SK-N-SH (cell line): ENCODE measurements around the gene EVC2. TPM values are rescaled to one million over a fixed set of nuclear protein-coding genes. Genes with fewer than 3 reads are reported as not detected.

ENCODE experiments used
- CTCF ChIA-PET: fragments of 300-600, 350-600 bp; formaldehyde crosslinking; extraction: SDS; loops from one replicate; lab custom pipeline; 2021; lab: Yijun Ruan, JAX
- POLR2A ChIA-PET: fragments of 350-600 bp; sonication (Branson Sonifier 250); formaldehyde crosslinking; extraction: SDS; loops from one replicate; lab custom pipeline; 2020; ENCODE audit warnings: antibody characterized with exemption, inconsistent platforms; lab: Yijun Ruan, JAX
- DNase-seq: peaks from one replicate; pipeline ENCODE4 v3.0.0; 2012
- H2AFZ ChIP-seq: fragments of 200-600 bp; sonication (generic); 2 replicates; pipeline ENCODE4 v1.8.1; 2016; ENCODE audit warnings: antibody characterized with exemption, mild to moderate bottlenecking, low read depth
- H3F3A ChIP-seq: fragments of 200-600 bp; sonication (generic); replicated peaks from 2 replicates; pipeline ENCODE3; 2016; ENCODE audit warnings: antibody characterized with exemption, mild to moderate bottlenecking; ENCODE audit not compliant: insufficient read depth
- H3K27ac ChIP-seq, 2 experiments: fragments of 200-500 bp in 1 of 2; fragments of 200-600 bp in 1 of 2; sonication (Bioruptor generic) in 1 of 2; sonication (generic), shearing (Covaris generic) in 1 of 2; 2 replicates each; pipeline versions ENCODE4 v1.5.1 to v1.6.1; 2014 to 2016; ENCODE audit warnings: low read depth in 2 of 2, inconsistent platforms in 1 of 2, low read length in 1 of 2, mild to moderate bottlenecking in 1 of 2, mixed read lengths in 1 of 2
- H3K27me3 ChIP-seq: fragments of 200-600 bp; sonication (generic), shearing (Covaris generic); 2 replicates; pipeline ENCODE4 v1.6.1; 2016; ENCODE audit warnings: mixed run types; ENCODE audit not compliant: insufficient read depth
- H3K36me3 ChIP-seq, 2 experiments: fragments of 200-500 bp in 1 of 2; fragments of 200-600 bp in 1 of 2; sonication (Bioruptor generic) in 1 of 2; sonication (generic) in 1 of 2; replicated peaks in 1 of 2; 2 replicates each; pipeline versions ENCODE3 to v1.5.1; 2014 to 2016; ENCODE audit warnings: low read length in 1 of 2, mild to moderate bottlenecking in 1 of 2; ENCODE audit not compliant: insufficient read depth in 2 of 2, control insufficient read depth in 1 of 2
- H3K4me1 ChIP-seq, 2 experiments: fragments of 200-500 bp in 1 of 2; fragments of 200-600 bp in 1 of 2; sonication (Bioruptor generic) in 1 of 2; sonication (generic), shearing (Covaris generic) in 1 of 2; 2 replicates each; pipeline versions ENCODE4 v1.5.1 to v1.6.1; 2014 to 2016; ENCODE audit warnings: low read depth in 1 of 2, low read length in 1 of 2, mixed run types in 1 of 2; ENCODE audit not compliant: insufficient read depth in 2 of 2, control insufficient read depth in 1 of 2
- H3K4me2 ChIP-seq: fragments of 200-600 bp; sonication (generic), shearing (Covaris generic); 2 replicates; pipeline ENCODE4 v1.6.1; 2017; ENCODE audit warnings: mixed run types
- H3K4me3 ChIP-seq, 2 experiments: fragments of 200-500 bp in 1 of 2; fragments of 200-600 bp in 1 of 2; sonication (Bioruptor generic) in 1 of 2; sonication (generic), shearing (Covaris generic) in 1 of 2; 2 replicates each; pipeline versions ENCODE4 v1.5.1 to v1.8.1; 2014 to 2016; ENCODE audit warnings: low read depth in 2 of 2, inconsistent platforms in 1 of 2, low read length in 1 of 2, mild to moderate bottlenecking in 1 of 2, mixed read lengths in 1 of 2, moderate library complexity in 1 of 2
- H3K79me2 ChIP-seq: fragments of 200-600 bp; sonication (generic); 2 replicates; pipeline ENCODE4 v1.8.1; 2017; ENCODE audit warnings: mild to moderate bottlenecking; ENCODE audit not compliant: insufficient read depth
- H3K9ac ChIP-seq: fragments of 200-600 bp; sonication (generic); 2 replicates; pipeline ENCODE4 v1.6.1; 2017; ENCODE audit warnings: mixed run types
- H3K9me2 ChIP-seq: fragments of 200-600 bp; sonication (generic); 2 replicates; pipeline ENCODE4 v1.6.1; 2017; ENCODE audit warnings: mixed run types
- H3K9me3 ChIP-seq: fragments of 200-600 bp; sonication (generic); 2 replicates; pipeline ENCODE4 v1.6.1; 2017; ENCODE audit warnings: mixed run types, mild to moderate bottlenecking, moderate library complexity
- H4K20me1 ChIP-seq: fragments of 200-600 bp; sonication (generic); 2 replicates; pipeline ENCODE4 v1.6.1; 2017; ENCODE audit warnings: mild to moderate bottlenecking, mixed run types; ENCODE audit not compliant: insufficient read depth
- EZH2phosphoT487 ChIP-seq: fragments of 200-600 bp; sonication (generic); IDR thresholded peaks from 2 replicates; pipeline ENCODE4 v1.6.1; 2017; ENCODE audit warnings: low read depth, mixed run types, mild to moderate bottlenecking, antibody characterized with exemption, moderate library complexity, borderline replicate concordance
- FOSL2 ChIP-seq: IDR thresholded peaks from 2 replicates; pipeline ENCODE4 v1.4.0; 2012; ENCODE audit warnings: low read depth, mild to moderate bottlenecking, moderate library complexity, borderline replicate concordance
- GATA2 ChIP-seq: sonication (generic); formaldehyde crosslinking; IDR thresholded peaks from 2 replicates; pipeline ENCODE4 v1.5.0; 2020; ENCODE audit warnings: mild to moderate bottlenecking, missing genetic modification reagents
- JUND ChIP-seq: IDR thresholded peaks from 2 replicates; pipeline ENCODE4 v1.4.0; 2012
- MXI1 ChIP-seq: IDR thresholded peaks from 2 replicates; pipeline ENCODE4 v1.6.1; 2012; ENCODE audit warnings: mild to moderate bottlenecking, low read depth, low read length, improper control_type of control experiment
- NRF1 ChIP-seq: IDR thresholded peaks from 2 replicates; pipeline ENCODE4 v1.6.1; 2012; ENCODE audit warnings: low read depth, mild to moderate bottlenecking, low read length
- RAD21 ChIP-seq: IDR thresholded peaks from 2 replicates; pipeline ENCODE4 v1.6.1; 2012; ENCODE audit warnings: mild to moderate bottlenecking, low read length
- SIN3A ChIP-seq: IDR thresholded peaks from 2 replicates; pipeline ENCODE4 v1.6.1; 2012; ENCODE audit warnings: low read depth, mild to moderate bottlenecking, low read length, moderate library complexity, borderline replicate concordance
- SMC3 ChIP-seq: IDR thresholded peaks from 2 replicates; pipeline ENCODE4 v1.6.1; 2012; ENCODE audit warnings: low read depth, low read length, improper control_type of control experiment
- TAF1 ChIP-seq: IDR thresholded peaks from 2 replicates; pipeline ENCODE4 v1.6.1; 2012; ENCODE audit warnings: low read depth, mild to moderate bottlenecking, low read length, moderate library complexity, borderline replicate concordance
- WGBS: methylation state at CpG from one replicate; pipeline ENCODE4 v1.1.6; 2017; ENCODE audit warnings: low lambda C conversion rate; 5-methylcytosine and 5-hydroxymethylcytosine counted together
- polyA plus RNA-seq, 3 experiments: library from polyadenylated mRNA; depleted of rRNA; stranded (reverse); fragments of >200 nt; gene quantifications; 2 replicates each; pipeline ENCODE4 v1.2.3, GENCODE V29; 2012
- TF ChIP-seq, protein P1 (sequence below): IDR thresholded peaks from 2 replicates; pipeline ENCODE4 v1.4.0; 2012; ENCODE audit warnings: low read depth
- TF ChIP-seq, protein P2 (sequence below): fragments of 150-350 bp; IDR thresholded peaks from 2 replicates; pipeline ENCODE4 v1.6.1; 2017; ENCODE audit warnings: antibody characterized with exemption, low read length, low read depth, borderline replicate concordance
- TF ChIP-seq, protein P3 (sequence below): fragments of 150-350 bp; IDR thresholded peaks from 2 replicates; pipeline ENCODE4 v1.6.1; 2016; ENCODE audit warnings: mild to moderate bottlenecking, low read depth, low read length
- TF ChIP-seq, protein P4 (sequence below): fragments of 200-600 bp; sonication (generic); IDR thresholded peaks from 2 replicates; pipeline ENCODE4 v1.6.1; 2017; ENCODE audit warnings: antibody characterized with exemption, mild to moderate bottlenecking, moderate library complexity

Gene EVC2
- polyA plus RNA-seq, 1 of the 3 experiments (the other 2 are of a cell fraction), result not detected

DNA sequence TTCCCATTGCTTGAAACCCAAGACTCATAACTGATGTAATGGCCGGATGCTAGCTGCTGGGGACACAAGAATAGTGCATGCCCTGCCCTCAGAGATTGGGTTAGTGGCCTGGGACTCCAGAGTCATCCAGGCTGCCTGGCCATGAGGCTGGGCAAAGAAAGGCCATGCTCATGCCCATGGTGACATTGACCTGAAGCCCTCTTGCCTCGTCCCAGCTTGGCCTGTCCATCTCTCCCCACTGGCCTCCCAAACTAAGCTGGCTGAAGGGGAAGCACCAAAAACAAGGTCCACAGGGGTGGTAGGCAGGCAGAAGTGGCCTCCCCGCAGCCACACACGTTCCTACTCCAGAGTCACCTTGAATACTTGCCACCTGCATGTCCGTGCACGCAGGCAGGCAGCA, 141.8 kb downstream of the EVC2 start:
- Histone ChIP-seq H3K27ac (no peak overlapping the region), H3K9ac (no peak overlapping the region), H3K36me3 (no peaks in the 10 kb centered on the region), H3K79me2 (no peaks in the 10 kb centered on the region), H3F3A (no peaks in the 10 kb centered on the region), H3K27me3 (no peaks in the 10 kb centered on the region), H2AFZ (no peak overlapping the region), H4K20me1 (no peaks in the 10 kb centered on the region), H3K9me3 (no peaks in the 10 kb centered on the region), H3K4me3 (no peak overlapping the region), H3K4me2 (no peak overlapping the region), H3K4me1 (peaks cover 0 to 4% of the 10 kb centered on the region in 2 experiments; a peak in 1 of 4 replicates), H3K9me2 (no peaks in the 10 kb centered on the region)
- TF ChIP-seq, protein P1, sequence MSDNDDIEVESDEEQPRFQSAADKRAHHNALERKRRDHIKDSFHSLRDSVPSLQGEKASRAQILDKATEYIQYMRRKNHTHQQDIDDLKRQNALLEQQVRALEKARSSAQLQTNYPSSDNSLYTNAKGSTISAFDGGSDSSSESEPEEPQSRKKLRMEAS, result no peak
- TF ChIP-seq SIN3A (no peak), RAD21 (no peak), SMC3 (no peak), GATA2 (CRISPR knock-in tag) (no peak), EZH2phosphoT487 (no peak), MXI1 (no peak), TAF1 (no peak), FOSL2 (no peak), NRF1 (no peak), JUND (no peak)
- TF ChIP-seq, protein P2, sequence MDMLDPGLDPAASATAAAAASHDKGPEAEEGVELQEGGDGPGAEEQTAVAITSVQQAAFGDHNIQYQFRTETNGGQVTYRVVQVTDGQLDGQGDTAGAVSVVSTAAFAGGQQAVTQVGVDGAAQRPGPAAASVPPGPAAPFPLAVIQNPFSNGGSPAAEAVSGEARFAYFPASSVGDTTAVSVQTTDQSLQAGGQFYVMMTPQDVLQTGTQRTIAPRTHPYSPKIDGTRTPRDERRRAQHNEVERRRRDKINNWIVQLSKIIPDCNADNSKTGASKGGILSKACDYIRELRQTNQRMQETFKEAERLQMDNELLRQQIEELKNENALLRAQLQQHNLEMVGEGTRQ, result no peak
- TF ChIP-seq, protein P3, sequence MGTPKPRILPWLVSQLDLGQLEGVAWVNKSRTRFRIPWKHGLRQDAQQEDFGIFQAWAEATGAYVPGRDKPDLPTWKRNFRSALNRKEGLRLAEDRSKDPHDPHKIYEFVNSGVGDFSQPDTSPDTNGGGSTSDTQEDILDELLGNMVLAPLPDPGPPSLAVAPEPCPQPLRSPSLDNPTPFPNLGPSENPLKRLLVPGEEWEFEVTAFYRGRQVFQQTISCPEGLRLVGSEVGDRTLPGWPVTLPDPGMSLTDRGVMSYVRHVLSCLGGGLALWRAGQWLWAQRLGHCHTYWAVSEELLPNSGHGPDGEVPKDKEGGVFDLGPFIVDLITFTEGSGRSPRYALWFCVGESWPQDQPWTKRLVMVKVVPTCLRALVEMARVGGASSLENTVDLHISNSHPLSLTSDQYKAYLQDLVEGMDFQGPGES, result no peak
- TF ChIP-seq, protein P4, sequence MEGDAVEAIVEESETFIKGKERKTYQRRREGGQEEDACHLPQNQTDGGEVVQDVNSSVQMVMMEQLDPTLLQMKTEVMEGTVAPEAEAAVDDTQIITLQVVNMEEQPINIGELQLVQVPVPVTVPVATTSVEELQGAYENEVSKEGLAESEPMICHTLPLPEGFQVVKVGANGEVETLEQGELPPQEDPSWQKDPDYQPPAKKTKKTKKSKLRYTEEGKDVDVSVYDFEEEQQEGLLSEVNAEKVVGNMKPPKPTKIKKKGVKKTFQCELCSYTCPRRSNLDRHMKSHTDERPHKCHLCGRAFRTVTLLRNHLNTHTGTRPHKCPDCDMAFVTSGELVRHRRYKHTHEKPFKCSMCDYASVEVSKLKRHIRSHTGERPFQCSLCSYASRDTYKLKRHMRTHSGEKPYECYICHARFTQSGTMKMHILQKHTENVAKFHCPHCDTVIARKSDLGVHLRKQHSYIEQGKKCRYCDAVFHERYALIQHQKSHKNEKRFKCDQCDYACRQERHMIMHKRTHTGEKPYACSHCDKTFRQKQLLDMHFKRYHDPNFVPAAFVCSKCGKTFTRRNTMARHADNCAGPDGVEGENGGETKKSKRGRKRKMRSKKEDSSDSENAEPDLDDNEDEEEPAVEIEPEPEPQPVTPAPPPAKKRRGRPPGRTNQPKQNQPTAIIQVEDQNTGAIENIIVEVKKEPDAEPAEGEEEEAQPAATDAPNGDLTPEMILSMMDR, result no peak
- CTCF ChIA-PET, result no interaction called here
- DNase-seq, result no peak
- WGBS, result 45% methylated on average over 5 of the region's 6 CpGs
- POLR2A ChIA-PET, result no interaction called here
